MV-4-11 (cell line): Measurements from ENCODE around the gene CENPX.

Source experiments
- DNase-seq: peaks from one replicate; lab custom pipeline; 2025; lab: John Stamatoyannopoulos, UW

Gene CENPX

DNA sequence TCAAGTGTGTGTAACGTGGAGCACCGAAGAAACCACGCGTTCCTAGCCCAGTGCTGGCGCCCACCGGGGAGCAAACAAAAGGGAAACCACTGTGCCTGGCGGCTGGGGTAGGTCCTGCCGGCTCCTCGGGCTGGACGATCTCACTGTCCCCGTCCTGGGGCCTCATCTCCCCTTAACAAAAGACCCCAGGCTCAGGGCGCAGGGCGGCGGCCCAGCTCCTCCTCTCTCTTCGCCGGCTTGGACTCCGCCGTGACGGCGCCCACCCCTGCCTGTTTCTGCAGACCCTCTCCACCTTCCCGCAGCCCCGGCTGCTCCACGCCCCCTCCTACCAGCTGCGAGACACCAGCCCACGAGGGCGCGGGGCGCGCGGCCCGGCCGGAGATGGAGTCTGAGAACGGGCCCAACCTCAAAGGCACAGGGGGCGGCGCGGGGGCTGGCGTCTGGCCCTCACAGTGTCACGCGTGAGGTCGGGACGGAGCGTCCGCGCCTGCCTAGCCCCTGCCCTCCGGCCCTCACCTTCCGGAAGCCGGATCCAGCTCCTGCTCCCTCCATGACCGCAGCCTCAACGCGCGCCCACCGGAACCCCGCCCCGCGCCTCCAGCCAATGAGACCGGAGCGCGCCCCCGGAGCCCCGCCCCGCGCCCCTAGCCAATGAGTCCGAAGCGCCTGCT is at the start of gene CENPX:
CENPX (minus strand) TSS at position 569 of the 671 bp plus-strand sequence; CDS start at position 552, 17 bp downstream.
- no peak for DNase-seq

GRCh38 chr17:82070611-82071010 is 47.9 kb upstream of the CENPX start:
- no peak for DNase-seq

DNA sequence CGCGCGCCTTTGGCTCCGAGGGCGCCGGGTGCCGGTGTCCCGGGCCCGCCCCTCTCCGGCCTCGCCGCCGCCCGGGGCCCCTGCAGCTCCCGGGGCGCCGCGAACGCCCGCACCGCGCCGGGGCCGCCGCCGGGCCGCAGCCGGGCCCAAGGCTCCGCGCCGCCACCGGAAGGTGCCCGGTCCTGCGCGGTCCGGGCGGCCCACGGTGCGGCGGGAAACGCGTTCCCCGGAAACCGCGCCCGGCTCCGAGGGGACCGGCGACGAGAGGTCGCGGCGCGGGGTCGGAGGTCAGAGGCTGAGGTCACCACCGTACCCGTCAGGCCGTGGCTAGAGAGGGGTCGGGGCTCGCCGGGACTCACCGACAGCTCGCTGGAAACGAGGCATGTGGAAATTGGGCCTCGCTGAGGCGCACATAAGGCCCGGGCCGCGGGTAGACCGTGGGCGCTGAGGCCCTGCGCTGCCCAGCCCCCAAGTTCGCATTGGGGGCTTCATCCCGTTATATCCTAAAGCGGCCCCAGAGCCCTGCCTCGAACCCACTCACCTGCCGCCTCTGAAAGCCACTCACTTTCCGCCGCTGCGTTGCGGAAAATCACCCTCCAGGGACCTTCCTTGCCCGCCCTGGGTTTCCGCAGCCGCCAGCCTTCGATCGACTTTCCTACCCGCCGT is 43.1 kb upstream of the CENPX start, which contains the start of gene DUS1L:
DUS1L (minus strand) TSS at position 167 of the 666 bp plus-strand sequence. CDS start 745 bp downstream, outside the sequence.
- peak; percentile 21 for DNase-seq

- no peak for DNase-seq
Observed at GRCh38 chr17:82065193-82065637, 42.5 kb upstream of the CENPX start.

DNA sequence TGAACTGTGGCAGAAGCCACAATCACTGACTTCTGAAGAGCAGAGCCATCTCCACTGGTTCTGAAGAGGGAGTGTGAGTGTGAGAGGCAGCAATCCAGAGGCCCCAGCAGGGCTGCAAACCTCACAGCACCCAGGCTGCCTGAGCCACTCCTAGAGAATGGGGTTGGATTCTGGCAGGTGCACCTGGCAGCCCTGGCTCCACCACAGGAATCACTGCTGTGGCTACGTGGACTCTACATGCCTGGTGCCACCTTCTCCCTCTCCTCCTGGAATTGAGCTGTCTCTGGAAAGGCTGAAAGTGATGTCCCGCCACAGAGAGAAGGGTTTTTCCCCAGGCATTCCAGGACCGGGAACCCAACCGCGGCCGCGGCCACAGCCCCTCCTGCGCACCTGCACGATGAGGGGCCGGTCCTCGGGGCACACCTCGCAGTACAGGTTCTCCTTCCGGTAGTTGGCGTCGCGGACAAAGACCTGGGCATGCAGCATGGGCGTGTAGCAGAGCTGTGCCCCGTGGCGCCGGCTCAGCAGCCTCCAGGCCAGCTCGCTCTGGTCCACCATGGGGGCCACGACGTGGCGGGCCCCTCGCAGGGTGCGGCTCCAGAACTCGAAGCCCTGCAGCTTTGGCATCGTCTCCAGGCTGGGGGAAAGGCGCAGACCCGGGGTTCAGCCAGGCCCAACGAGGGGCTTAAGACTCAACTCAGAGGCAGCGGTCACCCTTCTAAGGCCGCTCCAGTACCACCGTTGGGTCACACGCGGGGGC is 41.9 kb upstream of the CENPX start:
- no peak for DNase-seq

- no peak for DNase-seq
Observed at GRCh38 chr17:82063424-82064415, 41.0 kb upstream of the CENPX start.

DNA sequence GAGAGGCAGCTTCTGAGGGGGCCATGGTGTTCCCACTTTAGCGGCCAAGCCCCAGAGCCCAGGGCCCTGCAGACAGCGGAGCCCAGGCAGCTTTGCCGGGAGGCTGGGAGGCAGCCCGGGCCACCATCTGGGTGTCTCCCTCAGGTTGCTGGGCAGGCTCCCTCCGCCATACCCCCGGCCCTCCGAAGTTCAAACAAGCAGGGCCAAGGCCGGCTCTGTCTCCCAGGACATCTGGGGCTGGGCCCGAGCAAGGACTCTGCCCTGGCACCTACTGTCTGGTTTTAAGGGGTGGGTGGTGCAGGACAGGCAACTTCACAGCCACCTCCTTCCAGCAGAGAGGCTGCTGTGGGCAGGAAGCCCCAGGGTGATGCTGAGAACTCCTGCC is 40.3 kb upstream of the CENPX start:
- no peak for DNase-seq

- DNase-seq = no peak
Observed at GRCh38 chr17:82062076-82062983, 39.7 kb upstream of the CENPX start.

DNA sequence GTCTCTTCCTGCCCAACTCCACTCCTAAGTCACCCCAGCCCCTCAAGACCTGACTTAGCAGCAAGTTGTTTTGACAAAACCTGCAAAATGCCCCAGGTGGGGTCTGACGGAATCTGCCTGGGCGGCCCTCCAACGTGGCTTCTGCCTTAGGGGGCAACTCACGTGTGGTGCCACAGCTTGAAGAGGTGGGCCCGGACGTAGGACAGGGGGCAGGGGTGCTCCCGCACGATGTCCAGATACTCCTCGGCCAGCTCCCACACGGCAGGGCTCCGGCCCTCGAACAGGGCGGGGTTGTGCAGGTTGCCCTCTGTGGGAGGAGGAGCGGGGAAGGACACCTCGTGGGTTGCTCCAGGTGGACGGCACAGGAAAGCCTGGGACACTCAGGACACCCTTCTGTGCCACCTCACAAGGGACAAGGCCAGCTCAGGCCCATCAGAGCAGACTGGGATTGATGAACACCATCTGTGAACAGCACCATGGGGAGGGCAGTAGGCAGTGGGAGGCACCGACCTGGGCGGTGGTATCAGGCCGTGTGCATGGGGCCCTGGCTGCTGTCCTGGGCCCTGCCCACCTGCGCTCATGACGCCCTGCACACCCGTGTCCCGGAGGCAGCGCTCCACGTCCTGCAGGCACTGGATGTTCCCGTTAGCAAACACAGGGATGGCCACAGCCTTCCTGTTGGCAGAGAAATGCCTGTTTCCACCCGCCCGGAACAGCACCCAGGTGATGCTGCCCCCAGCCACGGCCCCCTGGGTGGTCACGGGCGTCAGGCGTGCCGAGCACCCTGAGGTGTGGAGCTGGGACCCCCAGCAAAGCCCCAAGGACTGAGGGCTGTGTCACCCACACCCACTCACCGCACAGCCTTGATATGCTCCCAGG is 38.6 kb upstream of the CENPX start:
- no peak for DNase-seq

GRCh38 chr17:82060614-82061013 is 37.9 kb upstream of the CENPX start:
- DNase-seq = no peak

DNA sequence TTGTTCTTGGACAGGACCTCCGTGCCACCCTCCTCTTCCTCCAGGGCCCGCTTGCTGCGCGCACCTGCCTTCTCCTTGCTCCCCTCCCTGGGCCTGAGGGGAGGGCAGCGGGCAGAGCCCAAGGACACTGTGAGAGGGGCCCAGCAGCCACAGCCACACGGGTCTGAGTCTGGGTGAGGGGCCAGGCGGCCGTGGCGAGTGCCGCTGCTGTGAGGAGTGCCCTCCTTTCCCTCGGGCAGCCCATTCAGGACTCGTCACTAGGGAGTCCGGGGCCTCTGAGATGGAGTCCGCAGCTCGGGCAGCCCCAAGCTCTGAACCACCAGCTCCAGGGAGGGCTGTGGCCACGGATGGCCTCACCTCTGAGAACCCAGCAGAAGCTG is 37.3 kb upstream of the CENPX start:
- no peak for DNase-seq

GRCh38 chr17:82059272-82060000 is 36.8 kb upstream of the CENPX start:
- DNase-seq = no peak

- DNase-seq = no peak
Observed at GRCh38 chr17:82058855-82059249, 36.2 kb upstream of the CENPX start.

- no peak for DNase-seq
Observed at GRCh38 chr17:82058230-82058854, 35.7 kb upstream of the CENPX start.

DNA sequence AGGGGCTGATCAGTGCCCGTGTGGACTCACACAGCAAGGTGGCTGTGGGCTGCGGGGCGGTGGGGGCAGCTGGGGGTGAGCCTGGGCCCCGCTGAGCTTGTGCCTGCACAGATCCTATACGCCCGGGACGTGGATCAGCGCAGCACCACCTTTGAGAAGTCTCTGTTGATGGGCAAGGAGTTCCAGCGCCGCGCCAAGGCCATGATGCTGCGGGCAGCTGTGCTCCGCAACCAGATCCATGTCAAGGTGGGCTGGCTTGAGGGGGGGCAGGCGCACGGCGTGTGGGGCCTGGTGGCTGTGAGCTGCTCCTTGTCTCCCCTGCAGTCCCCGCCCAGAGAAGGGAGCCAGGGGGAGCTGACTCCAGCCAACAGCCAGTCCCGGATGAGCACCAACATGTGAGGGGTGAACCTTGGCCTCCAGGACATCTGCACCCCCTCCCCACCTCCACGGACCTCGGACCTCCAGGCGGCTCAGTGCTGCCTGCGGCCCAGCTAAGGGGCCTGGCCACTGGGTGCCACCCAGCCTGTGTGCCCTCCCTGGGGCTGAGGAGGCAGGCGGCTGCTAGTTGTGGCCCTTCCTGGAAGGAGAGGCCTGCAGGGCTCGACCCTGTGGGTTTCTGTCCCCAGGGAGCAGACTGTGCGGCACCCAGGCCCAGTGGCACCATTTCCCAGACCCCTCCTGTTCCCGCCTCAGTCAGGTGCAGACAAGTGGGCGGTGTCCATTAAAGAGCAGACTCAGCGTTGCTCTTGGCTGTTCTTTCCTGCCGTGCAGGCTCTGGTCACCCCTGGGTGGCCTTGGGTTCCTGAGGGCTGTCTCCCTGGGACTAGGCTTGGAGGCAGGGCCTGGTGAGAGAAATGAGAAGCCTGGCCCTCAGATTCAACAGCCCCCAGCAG is 34.3 kb upstream of the CENPX start:
- no peak for DNase-seq

DNA sequence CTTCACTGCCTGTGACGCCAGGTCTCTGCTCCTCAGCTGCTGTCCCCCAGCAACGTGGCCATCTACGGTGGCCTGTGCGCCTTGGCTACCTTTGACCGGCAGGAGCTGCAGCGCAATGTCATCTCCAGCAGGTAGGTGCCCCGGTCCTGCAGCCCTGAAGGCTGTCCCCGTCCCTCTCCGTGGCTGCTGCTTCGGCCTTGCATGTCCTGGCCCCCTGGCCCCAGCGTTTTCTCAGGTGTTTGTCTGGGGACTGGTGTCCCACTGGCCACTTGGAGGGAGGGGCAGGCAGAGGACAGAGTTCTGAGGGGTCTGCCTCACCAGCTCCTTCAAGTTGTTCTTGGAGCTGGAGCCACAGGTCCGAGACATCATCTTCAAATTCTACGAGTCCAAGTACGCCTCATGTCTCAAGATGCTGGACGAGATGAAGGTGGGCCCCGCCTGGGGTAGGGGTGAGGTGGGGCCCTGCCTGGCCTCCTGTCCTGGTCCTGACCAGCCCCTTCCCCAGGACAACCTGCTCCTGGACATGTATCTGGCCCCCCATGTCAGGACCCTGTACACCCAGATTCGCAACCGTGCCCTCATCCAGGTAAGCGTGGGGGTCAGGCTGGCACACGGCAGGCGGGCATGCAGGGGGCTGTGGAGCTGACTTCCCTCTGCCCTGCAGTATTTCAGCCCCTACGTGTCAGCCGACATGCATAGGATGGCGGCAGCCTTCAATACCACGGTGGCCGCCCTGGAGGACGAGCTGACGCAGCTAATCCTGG is 33.5 kb upstream of the CENPX start:
- no peak for DNase-seq
